HL-60 (cell line): ENCODE results near the gene RRM1.
"Not testable (repeated sequence)": the region's sequence is repeated elsewhere in the genome, so short reads cannot be mapped to it uniquely, and the experiment has no call there.

Experiments used
- DNase-seq, 2 experiments: peaks; one replicate each; pipeline ENCODE4 v3.0.0-alpha.2; 2010 to 2020; ENCODE audit warnings: low read depth in 1 of 2, low spot score in 1 of 2
- H3K27ac ChIP-seq: fragments of 250-450 bp; sonication (Bioruptor Pico); replicated peaks from 2 replicates; pipeline ENCODE4 v1.5.1; 2020; ENCODE audit warnings: mild to moderate bottlenecking, moderate library complexity
- H3K27me3 ChIP-seq: fragments of 250-450 bp; sonication (Bioruptor Pico); 2 replicates; pipeline ENCODE4 v1.5.1; 2021; ENCODE audit warnings: mild to moderate bottlenecking, moderate library complexity; ENCODE audit not compliant: insufficient read depth, poor library complexity, severe bottlenecking
- H3K4me3 ChIP-seq: replicated peaks from 2 replicates; pipeline ENCODE4 v1.5.1; 2011; ENCODE audit warnings: mild to moderate bottlenecking, control low read depth, low read length; ENCODE audit not compliant: insufficient read depth
- CTCF ChIP-seq: IDR thresholded peaks from one replicate; pipeline ENCODE4 v1.5.1; 2011; ENCODE audit warnings: low read length, control low read depth, inconsistent platforms; ENCODE audit not compliant: insufficient read depth
- GABPA ChIP-seq: IDR thresholded peaks from 2 replicates; pipeline ENCODE4 v1.6.1; 2012; ENCODE audit warnings: low read depth
- POLR2AphosphoS5 ChIP-seq: IDR thresholded peaks from 2 replicates; pipeline ENCODE4 v1.6.1; 2012; ENCODE audit warnings: low read depth
- REST ChIP-seq: IDR thresholded peaks from 2 replicates; pipeline ENCODE4 v1.6.1; 2012; ENCODE audit warnings: low read depth; ENCODE audit not compliant: insufficient replicate concordance
- SPI1 ChIP-seq: IDR thresholded peaks from 2 replicates; pipeline ENCODE4 v1.6.1; 2012; ENCODE audit warnings: low read depth, mild to moderate bottlenecking, borderline replicate concordance

RRM1 gene

GRCh38 chr11:4161305-4161704 lies 66.7 kb downstream of the RRM1 start:
- DNase-seq = no peak
- TF ChIP-seq SPI1 (no peak), CTCF (no peak), GABPA (no peak), REST (no peak), POLR2AphosphoS5 (no peak)
- Histone ChIP-seq H3K27me3 (no peaks in the 10 kb centered on the region), H3K4me3 (no peak overlapping the region), H3K27ac (no peak overlapping the region)

GRCh38 chr11:4164884-4165590 lies 70.4 kb downstream of the RRM1 start:
- no peak overlapping the region for H3K4me3 ChIP-seq
- H3K27me3 ChIP-seq = no peaks in the 10 kb centered on the region
- TF ChIP-seq CTCF (no peak), POLR2AphosphoS5 (no peak), GABPA (no peak), SPI1 (no peak), REST (no peak)
- no peak for DNase-seq
- no peak overlapping the region for H3K27ac ChIP-seq

GRCh38 chr11:4167292-4167691 lies 72.7 kb downstream of the RRM1 start:
- no peak overlapping the region for H3K4me3 ChIP-seq
- no peak for TF ChIP-seq GABPA
- DNase-seq = no peak
- H3K27me3 ChIP-seq = no peaks in the 10 kb centered on the region
- no peak overlapping the region for H3K27ac ChIP-seq

GRCh38 chr11:4167758-4168157 lies 73.2 kb downstream of the RRM1 start:
- Histone ChIP-seq H3K4me3 (no peak overlapping the region), H3K27me3 (no peaks in the 10 kb centered on the region), H3K27ac (no peak overlapping the region)
- TF ChIP-seq GABPA (no peak), POLR2AphosphoS5 (no peak), SPI1 (no peak), CTCF (no peak)
- DNase-seq = no peak

- DNase-seq, H3K27me3 ChIP-seq, H3K4me3 ChIP-seq, H3K27ac ChIP-seq: not testable (repeated sequence)
These were observed 81.2 kb downstream of the RRM1 start for GRCh38 chr11:4175620-4176350.
